HG03280 (cell line): Measurements from ENCODE around the gene ABCB8.

Source experiments
- ATAC-seq: cut with Tn5 transposase; IDR thresholded peaks from one replicate; pipeline ENCODE4 v1.9.1; 2021; ENCODE audit warnings: mild to moderate bottlenecking, moderate library complexity; ENCODE audit not compliant: unreplicated experiment

ABCB8 gene

DNA sequence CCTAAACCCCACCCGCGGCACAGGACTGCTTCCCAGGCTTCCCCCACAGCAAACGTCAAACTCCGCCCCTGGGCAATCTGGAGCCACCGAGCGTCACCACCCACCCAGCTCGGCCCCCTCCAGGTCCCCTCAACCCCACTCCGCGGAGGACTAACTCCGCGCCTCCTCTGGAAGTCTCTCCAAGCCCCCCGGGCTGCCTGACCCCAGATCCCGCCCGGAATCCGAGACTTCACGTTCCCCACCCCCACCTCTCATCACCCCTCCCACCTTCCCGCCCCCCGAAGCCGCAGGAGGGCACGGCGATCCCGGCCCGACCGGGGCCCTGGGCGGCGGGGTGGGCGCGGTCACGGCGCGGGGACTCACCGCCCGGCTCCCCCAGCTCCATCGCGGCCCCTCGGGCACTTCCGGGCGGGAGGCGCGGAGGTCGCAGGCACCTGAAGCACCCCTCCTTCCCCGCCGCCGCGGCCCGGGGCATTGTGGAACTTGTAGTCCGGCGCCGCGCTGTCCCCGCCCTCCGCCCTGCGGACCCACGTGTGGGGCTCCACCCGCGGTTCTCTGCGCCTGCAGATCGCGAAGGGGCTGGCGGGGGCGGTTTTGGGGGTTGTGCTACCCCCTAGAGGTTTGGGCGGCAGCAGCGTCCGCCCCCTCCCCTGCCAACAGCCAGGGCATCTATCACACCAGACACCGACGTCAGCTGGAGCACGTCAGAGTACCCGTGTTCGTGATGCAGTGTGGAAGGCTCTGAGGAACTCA is 55.0 kb downstream of the ABCB8 start, which contains the start of gene TMUB1:
TSS of gene TMUB1 (minus strand) at position 423 of the 753 bp plus-strand sequence. CDS start 930 bp downstream, outside the sequence.
- ATAC-seq: peak; percentile 49

DNA sequence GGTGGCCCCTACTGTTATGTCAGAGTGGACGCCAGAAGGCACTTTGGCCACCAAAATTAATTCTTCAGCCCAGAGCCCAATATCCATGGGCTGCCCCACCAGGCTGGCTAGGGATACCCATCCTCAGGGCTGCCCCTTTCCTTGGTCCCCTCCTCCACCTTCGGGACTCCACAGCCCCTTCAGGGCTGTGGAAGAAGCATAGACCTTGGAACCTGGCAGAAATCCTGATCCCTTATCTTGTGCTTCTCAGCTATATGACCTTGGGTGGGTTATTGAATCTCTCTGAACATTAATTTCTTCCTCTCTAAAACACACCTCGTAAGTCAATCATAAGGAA is 55.5 kb downstream of the ABCB8 start:
- ATAC-seq: no peak

GRCh38 chr7:151085329-151085690 is 57.1 kb downstream of the ABCB8 start:
- ATAC-seq: no peak

DNA sequence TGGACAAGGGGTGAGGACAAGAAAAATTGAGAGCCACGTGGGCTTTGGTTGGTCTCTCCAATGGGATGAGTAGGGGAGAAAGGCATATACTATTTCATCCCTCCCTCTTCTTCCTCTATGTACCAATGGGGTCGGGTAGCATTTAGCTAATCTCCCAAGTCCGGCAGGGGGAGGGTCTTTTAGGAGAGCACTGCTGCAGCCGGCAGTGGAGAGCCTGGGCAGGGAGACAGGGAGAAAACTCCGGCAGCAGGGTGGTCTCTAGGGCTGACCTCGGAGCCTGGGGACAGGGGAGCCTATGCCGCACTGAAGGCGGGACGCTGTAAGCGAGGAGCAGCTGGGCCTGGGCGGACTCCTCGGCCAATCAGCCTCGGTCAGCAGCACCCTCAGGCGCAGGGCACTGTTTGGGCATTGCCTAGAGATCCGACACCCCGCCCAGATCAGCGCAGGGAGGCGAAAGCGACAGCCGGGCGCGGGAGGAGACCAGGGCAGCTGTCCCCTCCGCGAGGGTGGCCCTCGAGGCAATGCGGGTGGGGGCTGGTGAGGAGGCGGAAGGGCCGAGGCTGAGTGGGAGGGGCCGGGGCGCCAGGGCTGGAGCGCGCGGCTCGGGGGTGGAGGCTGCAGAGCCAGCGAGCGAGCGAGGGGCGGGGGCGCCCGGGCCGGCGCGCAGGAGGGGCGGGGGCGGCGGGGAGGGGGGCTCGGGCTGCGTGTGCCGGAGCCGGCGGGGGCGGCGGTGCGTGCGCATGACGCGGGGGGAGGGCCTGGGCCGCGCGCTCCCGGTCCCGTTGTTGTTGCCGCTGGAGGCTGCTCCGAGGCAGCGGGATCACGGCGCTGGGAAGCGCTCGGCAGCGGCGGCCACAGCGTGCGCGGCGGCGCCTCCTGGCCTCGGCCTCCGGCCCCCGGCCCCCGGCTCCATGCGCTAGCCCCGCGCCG is 57.7 kb downstream of the ABCB8 start, which contains the start of gene AGAP3:
TSS of gene AGAP3 (plus strand) at position 785 of the 930 bp plus-strand sequence. CDS start 267 bp downstream, outside the sequence.
- peak; percentile 47 for ATAC-seq

GRCh38 chr7:151086802-151087244 is 58.6 kb downstream of the ABCB8 start:
- no peak for ATAC-seq

DNA sequence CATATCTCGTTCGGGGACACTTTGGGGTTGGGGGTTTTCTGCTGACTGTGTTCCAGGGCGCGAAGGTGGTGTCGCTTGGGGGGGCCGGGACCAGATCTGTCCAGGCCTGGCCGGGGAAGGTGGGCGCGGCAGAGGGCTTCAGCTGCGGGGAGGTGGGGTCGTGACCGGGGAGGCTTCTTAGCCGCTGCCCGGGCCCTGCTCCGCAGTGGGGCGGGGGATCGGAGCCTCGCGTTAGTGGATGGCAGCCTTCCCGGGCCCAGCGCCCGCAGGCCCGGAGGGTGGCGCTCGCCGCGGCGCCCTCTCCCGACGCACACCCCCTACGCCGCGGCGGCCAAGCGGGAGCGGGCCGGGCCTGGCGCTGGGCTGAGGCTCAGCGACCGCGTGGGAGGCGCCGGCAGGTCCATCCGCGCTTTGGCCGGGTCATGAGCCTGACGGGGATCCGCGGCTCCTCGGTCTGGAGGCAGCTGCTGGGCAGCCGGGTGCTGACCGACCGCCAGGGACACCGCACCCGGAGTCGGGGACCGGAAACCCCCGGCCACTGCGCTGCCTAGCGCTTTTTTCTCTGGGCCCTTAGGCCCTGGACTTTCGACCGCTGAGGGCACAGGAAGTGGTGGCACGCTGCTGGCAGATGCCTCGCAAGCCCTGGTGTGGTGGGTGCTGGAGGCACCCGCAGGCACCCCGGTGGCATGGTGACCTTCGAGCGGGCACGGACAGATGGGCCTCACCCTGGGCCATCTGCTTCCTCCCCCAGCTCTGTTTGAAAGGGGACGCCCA is 59.2 kb downstream of the ABCB8 start:
- no peak for ATAC-seq

DNA sequence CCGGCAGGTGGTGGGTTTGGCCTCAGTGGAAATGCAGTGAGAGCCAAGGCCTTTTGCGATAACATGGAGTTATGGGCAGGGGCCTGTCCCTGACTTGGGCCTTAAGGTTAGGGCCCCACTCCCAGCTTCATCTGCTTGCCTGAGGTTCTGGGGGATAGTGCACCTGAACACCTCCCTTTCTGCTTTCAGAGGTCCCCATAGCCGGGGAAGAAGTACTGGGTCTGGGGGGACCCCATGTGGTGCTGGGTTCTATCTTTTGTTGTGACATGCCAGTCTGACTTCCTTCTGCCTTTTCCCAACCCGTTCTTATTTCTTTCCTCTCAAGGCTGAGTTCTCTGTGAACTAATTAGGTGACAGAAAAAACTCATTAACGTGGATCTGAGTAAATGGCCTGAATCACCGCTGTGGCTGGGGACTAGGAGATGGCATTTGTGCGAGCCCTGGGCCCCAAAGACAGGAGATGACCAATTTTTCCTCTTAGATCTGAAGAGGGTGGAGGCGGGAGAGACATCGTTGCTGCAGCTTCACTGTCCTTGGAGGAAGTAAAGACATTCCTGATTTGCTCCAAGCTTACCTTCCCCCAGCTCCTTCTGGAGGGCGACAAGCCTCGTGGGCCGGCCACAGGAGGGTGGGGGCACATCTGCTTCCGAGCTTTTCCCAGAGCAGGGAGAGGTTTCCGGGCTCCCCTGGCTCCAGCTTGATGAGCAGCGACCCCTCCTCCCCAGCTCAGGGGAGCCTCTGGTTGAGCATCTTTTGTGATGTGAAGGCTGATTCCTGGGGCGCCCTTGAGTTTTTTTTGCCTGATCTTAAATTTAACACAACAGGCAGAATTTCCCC is 60.0 kb downstream of the ABCB8 start:
- no peak for ATAC-seq

- no peak for ATAC-seq
These were observed 60.8 kb downstream of the ABCB8 start for GRCh38 chr7:151088856-151089699.

GRCh38 chr7:151089893-151090730 is 61.9 kb downstream of the ABCB8 start:
- ATAC-seq: no peak

DNA sequence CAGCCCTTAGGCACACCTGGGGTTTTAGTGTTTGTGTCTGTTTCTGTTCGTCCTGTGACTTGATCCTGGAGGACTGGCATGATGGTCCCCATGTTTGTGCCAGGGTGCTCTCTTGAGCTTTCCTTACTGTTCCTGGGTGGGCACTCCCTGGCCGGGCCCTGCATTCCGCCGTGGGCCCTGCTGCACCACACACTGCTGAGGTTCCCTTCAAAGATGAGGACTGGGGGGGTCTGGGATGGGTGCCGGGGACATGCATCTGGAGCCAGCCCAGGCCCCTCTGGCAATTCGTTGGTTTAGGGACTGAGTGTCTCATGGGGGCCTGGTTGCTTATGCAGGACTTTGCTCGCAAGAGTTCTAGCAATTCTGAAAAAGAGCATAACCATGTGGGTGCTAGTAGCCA is 62.8 kb downstream of the ABCB8 start:
- ATAC-seq: no peak

GRCh38 chr7:151091431-151091830 is 63.2 kb downstream of the ABCB8 start:
- ATAC-seq: no peak

DNA sequence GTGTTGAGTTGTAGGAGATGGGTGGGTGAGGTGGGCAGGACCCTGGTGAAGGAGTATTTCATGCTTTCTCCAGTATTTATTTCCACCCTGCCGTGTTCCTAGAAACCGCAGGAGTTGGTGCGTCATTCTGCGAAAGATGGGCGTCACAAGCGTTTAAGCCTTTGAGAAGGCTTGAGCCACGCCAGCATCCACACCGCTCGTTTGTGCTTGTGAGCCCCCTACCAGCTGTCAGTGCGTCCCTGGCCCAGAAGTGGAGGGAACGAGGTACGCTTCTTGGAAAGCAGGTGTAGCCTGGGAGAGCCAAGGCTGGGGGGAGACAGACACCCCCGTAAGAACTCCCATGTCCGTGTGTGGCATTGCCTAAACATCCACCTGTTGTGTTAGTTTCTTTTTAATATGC is 63.7 kb downstream of the ABCB8 start:
- ATAC-seq: no peak

DNA sequence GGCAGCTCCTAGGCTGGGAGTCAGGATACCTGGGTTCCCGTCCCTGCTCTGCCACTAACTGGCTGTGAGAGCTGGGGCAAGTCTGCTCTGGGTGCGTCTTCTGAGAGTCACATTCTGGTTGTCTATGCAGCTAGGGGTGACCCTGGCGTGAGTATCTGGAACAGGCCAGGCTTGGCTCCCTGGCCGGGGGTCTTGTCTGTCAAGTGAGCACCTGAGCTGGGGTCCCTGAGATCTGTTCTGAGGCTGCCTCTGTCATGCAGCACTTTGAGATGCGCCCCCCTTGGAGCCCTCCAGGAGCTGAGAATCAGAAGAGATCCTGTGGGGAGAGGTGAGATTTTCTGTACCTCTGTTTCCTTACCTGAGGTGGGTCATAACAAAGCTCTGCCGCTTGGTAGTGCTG is 65.5 kb downstream of the ABCB8 start:
- ATAC-seq: no peak

GRCh38 chr7:151094675-151095074 is 66.4 kb downstream of the ABCB8 start:
- ATAC-seq: no peak

- ATAC-seq: no peak
These were observed 67.0 kb downstream of the ABCB8 start for GRCh38 chr7:151095123-151095797.

- no peak for ATAC-seq
These were observed 67.7 kb downstream of the ABCB8 start for GRCh38 chr7:151095828-151096475.
